H1 (cell line): ENCODE measurements around the gene CPE. TPM values are rescaled to one million over a fixed set of nuclear protein-coding genes. Genes with fewer than 3 reads are reported as not detected.

Source experiments
- HDAC2 ChIP-seq, 2 experiments: fragments of 300-600 bp in 1 of 2; sonication (generic) in 1 of 2; IDR thresholded peaks; 2 replicates each; pipeline ENCODE4 v1.6.1; 2011 to 2012; ENCODE audit warnings: low read depth in 2 of 2, low read length in 2 of 2, mild to moderate bottlenecking in 2 of 2, moderate library complexity in 2 of 2, borderline replicate concordance in 1 of 2, inconsistent platforms in 1 of 2
- MAFK ChIP-seq: IDR thresholded peaks from 2 replicates; pipeline ENCODE4 v1.6.1; 2012; ENCODE audit warnings: low read depth, mild to moderate bottlenecking, improper control_type of control experiment, low read length
- POU5F1 ChIP-seq: IDR thresholded peaks from 2 replicates; pipeline ENCODE4 v1.6.1; 2011; ENCODE audit warnings: low read depth, mild to moderate bottlenecking, low read length, moderate library complexity
- SIRT6 ChIP-seq: IDR thresholded peaks from one replicate; pipeline ENCODE4 v1.7.1; 2012; ENCODE audit warnings: low read length, inconsistent platforms
- SP1 ChIP-seq: IDR thresholded peaks from 2 replicates; pipeline ENCODE4 v1.6.1; 2011; ENCODE audit warnings: low read depth, low read length
- SRF ChIP-seq: IDR thresholded peaks from 2 replicates; pipeline ENCODE4 v1.6.1; 2011; ENCODE audit warnings: mild to moderate bottlenecking, low read depth, low read length, moderate library complexity
- TBP ChIP-seq: IDR thresholded peaks from 2 replicates; pipeline ENCODE4 v1.6.1; 2011; ENCODE audit warnings: low read depth, low read length, improper control_type of control experiment
- polyA plus RNA-seq, 7 experiments: library from polyadenylated mRNA; depleted of rRNA in 3 of 7; stranded (reverse) in 5 of 7; unstranded in 2 of 7; fragments of >200 nt in 5 of 7; fragments of 200-250 nt in 2 of 7; gene quantifications; 1 replicate in 5 of 7; 2 replicates in 1 of 7; 4 replicates in 1 of 7; pipeline versions ENCODE4 v1.2.1 to v1.2.3, GENCODE V29; 2011 to 2013; ENCODE audit warnings: missing spikeins in 2 of 7, mixed read lengths in 2 of 7
- total RNA-seq: library from RNA; stranded (reverse); fragmentation: NEBNext Ultra II Directional; extraction: Animal tissue kit (Norgen Biotek cat#: 25700); gene quantifications from 2 replicates; pipeline ENCODE4 v1.2.1, GENCODE V29; 2021

CPE gene
- total and polyA plus RNA-seq, 2 of the 8 experiments (the other 6 are each of a cell fraction or from before 2014, with no cell fraction given): 9.4 to 10.2 TPM

- TF ChIP-seq TBP: no peak
- no peak for TF ChIP-seq SIRT6
- no peak for TF ChIP-seq SP1
- TF ChIP-seq POU5F1: no peak
- no peak for TF ChIP-seq SRF
- TF ChIP-seq MAFK: no peak
- TF ChIP-seq HDAC2 (IDR thresholded peaks at IDR 0.05; ENCODE audit: borderline replicate concordance in 1 of 2, low read depth in 2 of 2, low read length in 2 of 2): no peak
Observed at GRCh38 chr4:165541851-165542459, 163.1 kb downstream of the CPE start (continued).
